SH-SY5Y (cell line): ENCODE measurements around the gene HSBP1L1.

ENCODE experiments used
- GATA2 ChIP-seq: IDR thresholded peaks from 2 replicates; pipeline ENCODE4 v1.6.1; 2011; ENCODE audit warnings: mild to moderate bottlenecking, low read depth, low read length
- GATA3 ChIP-seq: IDR thresholded peaks from 2 replicates; pipeline ENCODE4 v1.6.1; 2011; ENCODE audit warnings: low read depth, mild to moderate bottlenecking, low read length, moderate library complexity

- TF ChIP-seq GATA2 (no peak), GATA3 (no peak)
Observed at GRCh38 chr18:79944126-79944731, 20.2 kb upstream of the HSBP1L1 start.
